GM12878 (cell line): ENCODE data around the gene NUDCD3. TPM values are rescaled to one million over a fixed set of nuclear protein-coding genes. Genes with fewer than 3 reads are reported as not detected.

Experiments
- ATAC-seq: fragments of 200-7000 bp; cut with Tn5 transposase; 3 replicates; pipeline ENCODE4 v1.9.1; 2020; ENCODE audit warnings: mild to moderate bottlenecking, moderate library complexity
- BruUV-seq: library from RNA; stranded (reverse); fragments of 400-500 nt; replicated peaks from 2 replicates; lab custom pipeline; 2021; lab: Mats Ljungman, UMichigan
- CTCF ChIA-PET: fragments of 300-600 bp; sonication (Branson Sonifier 250); formaldehyde crosslinking; extraction: SDS; loops from one replicate; lab custom pipeline; 2021; ENCODE audit warnings: inconsistent platforms; lab: Yijun Ruan, JAX
- POLR2A ChIA-PET: fragments of 350-600 bp; formaldehyde crosslinking; extraction: SDS; loops from one replicate; lab custom pipeline; 2021; ENCODE audit warnings: inconsistent platforms; lab: Charles Lee
- RAD21 ChIA-PET: fragments of 300-600 bp; sonication (Branson Sonifier 250); formaldehyde crosslinking; loops from one replicate; lab custom pipeline; 2023; ENCODE audit warnings: antibody characterized with exemption; ENCODE audit not compliant: unreplicated experiment; lab: Charles Lee
- SMC1A ChIA-PET: fragments of 300-600 bp; sonication (Branson Sonifier 250); formaldehyde crosslinking; loops from one replicate; lab custom pipeline; 2023; ENCODE audit not compliant: unreplicated experiment, uncharacterized antibody; lab: Charles Lee
- DNase-seq: peaks from one replicate; pipeline ENCODE4 v3.0.0-alpha.2; 2011; ENCODE audit warnings: low read depth, low spot score
- FAIRE-seq: peaks from 3 replicates; lab custom pipeline; 2011; peaks lifted over from hg19 to GRCh38; lab: Jason Lieb, UNC
- H2AFZ ChIP-seq: 2 replicates; pipeline ENCODE4 v1.6.0; 2011; ENCODE audit warnings: low read depth, low read length, control low read depth; ENCODE audit not compliant: control insufficient read depth
- H3K27ac ChIP-seq: 2 replicates; pipeline ENCODE4 v1.5.1; 2011; ENCODE audit warnings: control low read depth; ENCODE audit not compliant: control insufficient read depth, insufficient read depth
- H3K27me3 ChIP-seq, 2 experiments: replicated peaks in 1 of 2; 2 replicates each; pipeline versions ENCODE4 v1.6.0 to v1.6.1; 2011; ENCODE audit warnings: low read length in 1 of 2; ENCODE audit not compliant: control insufficient read depth in 2 of 2, insufficient read depth in 2 of 2
- H3K36me3 ChIP-seq, 2 experiments: 2 replicates each; pipeline ENCODE4 v1.5.1; 2011; ENCODE audit warnings: low read length in 1 of 2; ENCODE audit not compliant: control insufficient read depth in 2 of 2, insufficient read depth in 2 of 2
- H3K4me1 ChIP-seq: 2 replicates; pipeline ENCODE4 v1.6.1; 2011; ENCODE audit warnings: mild to moderate bottlenecking, low read length, moderate library complexity, mixed read lengths; ENCODE audit not compliant: control insufficient read depth, insufficient read depth
- H3K4me2 ChIP-seq: 2 replicates; pipeline ENCODE4 v1.6.0; 2011; ENCODE audit warnings: control low read depth; ENCODE audit not compliant: control insufficient read depth, insufficient read depth
- H3K4me3 ChIP-seq: fragments of 200-600 bp; sonication (generic); 2 replicates; pipeline ENCODE4 v1.5.1; 2016
- H3K79me2 ChIP-seq: 2 replicates; pipeline ENCODE4 v1.6.0; 2011; ENCODE audit warnings: low read length; ENCODE audit not compliant: control insufficient read depth, insufficient read depth
- H3K9ac ChIP-seq: 2 replicates; pipeline ENCODE4 v1.8.0; 2011; ENCODE audit warnings: low read length, control low read depth, mixed read lengths; ENCODE audit not compliant: control insufficient read depth, insufficient read depth
- H3K9me3 ChIP-seq: replicated peaks from 3 replicates; pipeline ENCODE4 v1.5.1; 2011; ENCODE audit warnings: mild to moderate bottlenecking, low read length; ENCODE audit not compliant: control insufficient read depth, insufficient read depth
- H4K20me1 ChIP-seq: 2 replicates; pipeline ENCODE4 v1.6.0; 2011; ENCODE audit not compliant: control insufficient read depth, insufficient read depth
- BHLHE40 ChIP-seq, 2 experiments: fragments of 450-650 bp in 1 of 2; IDR thresholded peaks; 2 replicates each; pipeline ENCODE4 v1.6.1; 2011 to 2017; ENCODE audit warnings: low read depth in 2 of 2, borderline replicate concordance in 1 of 2, improper control_type of control experiment in 1 of 2, low read length in 1 of 2, mild to moderate bottlenecking in 1 of 2
- CEBPZ ChIP-seq: fragments of 150-350 bp; IDR thresholded peaks from 2 replicates; pipeline ENCODE4 v1.6.1; 2016; ENCODE audit warnings: low read depth, low read length
- IRF3 ChIP-seq: fragments of 450-650 bp; IDR thresholded peaks from 2 replicates; pipeline ENCODE4 v1.6.1; 2014; ENCODE audit warnings: mild to moderate bottlenecking
- MEF2A ChIP-seq: IDR thresholded peaks from 2 replicates; pipeline ENCODE4 v1.6.1; 2011; ENCODE audit warnings: low read depth, mild to moderate bottlenecking, low read length, moderate library complexity; ENCODE audit not compliant: insufficient read depth
- NKRF ChIP-seq: fragments of 450-650 bp; conservative IDR thresholded peaks from 2 replicates; pipeline ENCODE4 v1.6.1; 2017; ENCODE audit warnings: mild to moderate bottlenecking, moderate library complexity
- TAF1 ChIP-seq: IDR thresholded peaks from 2 replicates; pipeline ENCODE4 v1.6.1; 2011; ENCODE audit warnings: mild to moderate bottlenecking, low read depth, low read length, borderline replicate concordance
- ZZZ3 ChIP-seq: IDR thresholded peaks from 2 replicates; pipeline ENCODE4 v1.6.1; 2011; ENCODE audit warnings: low read depth; ENCODE audit not compliant: control insufficient read depth, insufficient read length
- WGBS: methylation state at CpG from one replicate; pipeline ENCODE4 v1.1.6; 2016; ENCODE audit warnings: low lambda C conversion rate; ENCODE audit not compliant: insufficient replicate concordance, insufficient coverage; ENCODE audit errors: missing lambda C conversion rate; 5-methylcytosine and 5-hydroxymethylcytosine counted together
- in situ Hi-C: fragments of 300-500 bp; cut with MboI; formaldehyde crosslinking; loops from 9 replicates; pipeline ENCODE4 v1.14.3; 2018; ENCODE audit warnings: mixed read lengths
- intact Hi-C: fragments of 100-400 bp; cut with micrococcal nuclease; formaldehyde crosslinking; loops from one replicate; pipeline ENCODE4 v1.14.2; 2022; ENCODE audit not compliant: unreplicated experiment
- polyA plus RNA-seq, 11 experiments: library from polyadenylated mRNA; depleted of rRNA in 4 of 11; unstranded in 6 of 11; stranded (reverse) in 5 of 11; fragments of >200 nt; fragmentation: Nextera tagmentation in 4 of 11; fragmentation: Illumina TruSeq in 1 of 11; extraction: Ambion mirVana in 4 of 11; extraction: Trizol in 1 of 11; gene quantifications; 1 replicate in 1 of 11; 2 replicates in 10 of 11; pipeline versions ENCODE4 v1.2.1 to v1.2.3, GENCODE V29; 2011 to 2016; ENCODE audit warnings: inconsistent platforms in 2 of 11, missing spikeins in 2 of 11, low read depth in 1 of 11
- total RNA-seq, 4 experiments: library from RNA; depleted of rRNA in 3 of 4; stranded (reverse); fragments of >200 nt in 3 of 4; fragmentation: Illumina TruSeq in 1 of 4; extraction: Trizol in 1 of 4; gene quantifications; 2 replicates each; pipeline versions ENCODE4 v1.2.1 to v1.2.3, GENCODE V29; 2013 to 2021

Gene NUDCD3
- total and polyA plus RNA-seq, 10 of the 15 experiments (the other 5 are each of a cell fraction or from before 2014, with no cell fraction given): 25.0 to 89.8 (median 46.4) TPM

- intact Hi-C loops (no loop called here), in situ Hi-C loops (no loop called here)
- FAIRE-seq: no peak
- Histone ChIP-seq H3K4me1 (no peaks in the 10 kb centered on the region), H3K4me2 (no peak overlapping the region), H3K79me2 (peaks cover 12% of the 10 kb centered on the region), H4K20me1 (no peaks in the 10 kb centered on the region), H3K9me3 (no peaks in the 10 kb centered on the region), H3K9ac (no peak overlapping the region), H3K4me3 (no peak overlapping the region), H3K27ac (no peak overlapping the region), H3K27me3 (no peaks in the 10 kb centered on the region), H3K36me3 (peaks cover 5 to 16% of the 10 kb centered on the region in 2 experiments), H2AFZ (no peak overlapping the region)
- no peak for DNase-seq
- ChIA-PET CTCF (interaction anchor here (1.1 to 4.2 kb wide), 2 partner anchors 10 to 230 kb away, joined by 3 to 41 read pairs; no protein-coding TSS in a partner anchor), SMC1A (interaction anchor here (0.7 to 4.5 kb wide), 3 partner anchors 12 to 262 kb away, joined by 4 to 26 read pairs (median 16); no protein-coding TSS in a partner anchor), POLR2A (no interaction called here), RAD21 (interaction anchor here (0.8 kb wide), 1 partner anchor 11 kb away, joined by 3 read pairs; no protein-coding TSS in a partner anchor)
- ATAC-seq: no peak
- 83% methylated on average over 3 of the region's 3 CpGs for WGBS
- no TSS peak for BruUV-seq
- TF ChIP-seq MEF2A (no peak), NKRF (no peak), BHLHE40 (IDR thresholded peaks at IDR 0.05; ENCODE audit: borderline replicate concordance in 1 of 2, low read depth in 2 of 2, low read length in 1 of 2) (no peak), IRF3 (no peak), TAF1 (no peak), CEBPZ (no peak), ZZZ3 (no peak)
These were observed 17.2 kb downstream of the NUDCD3 start for GRCh38 chr7:44473295-44473694.
